ENCODE results near the gene CIITA. TPM values are rescaled to one million over a fixed set of nuclear protein-coding genes. Genes with fewer than 3 reads are reported as not detected.
A peak's percentile ranks its signal among the peaks of the same experiment; 100 is the strongest.

CIITA gene
- total RNA-seq, 1 experiment from 2014 or later: not detected

GRCh38 chr16:10871157-10871991, 5.6 kb upstream of the CIITA start:
- WGBS (ENCODE audit: extremely low coverage, insufficient read length, low lambda C conversion rate): no CpG with 5 or more reads among the region's 10 CpGs
- Mint-ChIP-seq H3K27ac (peak overlapping the region in 1 of 3 experiments; percentile 93; a peak in 1 of 7 replicates), H3K27me3 (ENCODE audit: low read depth) (peaks cover 26% of the 10 kb centered on the region), H3K4me3 (peak overlapping the region in 1 of 2 experiments; percentile 43; a peak in 1 of 5 replicates), H3K9me3 (no peaks in the 10 kb centered on the region), H3K4me1 (peaks cover 7 to 16% of the 10 kb centered on the region in 2 experiments), H3K36me3 (ENCODE audit: insufficient read depth in 1 of 3, low read depth in 3 of 3) (no peaks in the 10 kb centered on the region)
- Histone ChIP-seq H3K23me2 (ENCODE audit: insufficient read length, low read depth, low read length, poor library complexity, severe bottlenecking) (no peaks in the 10 kb centered on the region), H2BK12ac (ENCODE audit: insufficient read length, low read depth, low read length) (no peak overlapping the region), H3K9me3 (ENCODE audit: control insufficient read depth, low read depth, low read length) (no peaks in the 10 kb centered on the region), H2AK5ac (ENCODE audit: insufficient read length, low read length) (no peak overlapping the region), H3K23ac (ENCODE audit: insufficient read length, low read depth, low read length) (no peak overlapping the region), H4K8ac (replicated peaks; ENCODE audit: insufficient read length, low read depth, low read length) (no peak overlapping the region), H4K20me1 (ENCODE audit: control insufficient read depth, insufficient read depth, insufficient read length) (no peaks in the 10 kb centered on the region), H2BK15ac (ENCODE audit: low read depth, low read length) (no peak overlapping the region), H3K9ac (ENCODE audit: extremely low read depth, insufficient read length, low read length) (no peak overlapping the region), H3K79me1 (ENCODE audit: insufficient read depth, low read depth, low read length, poor library complexity, severe bottlenecking) (no peaks in the 10 kb centered on the region), H3K56ac (ENCODE audit: insufficient read length, low read depth, low read length) (no peak overlapping the region), H3K27me3 (ENCODE audit: insufficient read depth, low read length) (no peaks in the 10 kb centered on the region), H3K4me1 (ENCODE audit: insufficient read depth, low read length) (no peaks in the 10 kb centered on the region), H3K27ac (ENCODE audit: insufficient read length, low read depth, low read length) (no peak overlapping the region), H3K14ac (ENCODE audit: insufficient read depth, low read length) (no peak overlapping the region), H3K4me2 (ENCODE audit: insufficient read depth, insufficient read length, low read length) (no peak overlapping the region), H3T11ph (ENCODE audit: low read length) (no peak overlapping the region), H2BK20ac (ENCODE audit: low read depth, low read length, poor library complexity, severe bottlenecking) (no peak overlapping the region), H4K5ac (ENCODE audit: insufficient read length, low read depth, low read length) (no peak overlapping the region), H2BK120ac (ENCODE audit: low read depth, low read length, poor library complexity, severe bottlenecking) (no peak overlapping the region), H2AFZ (ENCODE audit: low read length) (no peak overlapping the region), H3K79me2 (ENCODE audit: insufficient read depth, low read length) (no peaks in the 10 kb centered on the region), H4K91ac (ENCODE audit: insufficient read length, low read depth, low read length) (no peak overlapping the region), H2BK5ac (ENCODE audit: insufficient read length, low read length) (no peak overlapping the region), H3K4ac (ENCODE audit: low read depth, low read length) (no peak overlapping the region), H3K18ac (ENCODE audit: insufficient read length, low read depth, low read length) (no peak overlapping the region)
- no peak for DNase-seq
- TF ChIP-seq, protein P1, sequence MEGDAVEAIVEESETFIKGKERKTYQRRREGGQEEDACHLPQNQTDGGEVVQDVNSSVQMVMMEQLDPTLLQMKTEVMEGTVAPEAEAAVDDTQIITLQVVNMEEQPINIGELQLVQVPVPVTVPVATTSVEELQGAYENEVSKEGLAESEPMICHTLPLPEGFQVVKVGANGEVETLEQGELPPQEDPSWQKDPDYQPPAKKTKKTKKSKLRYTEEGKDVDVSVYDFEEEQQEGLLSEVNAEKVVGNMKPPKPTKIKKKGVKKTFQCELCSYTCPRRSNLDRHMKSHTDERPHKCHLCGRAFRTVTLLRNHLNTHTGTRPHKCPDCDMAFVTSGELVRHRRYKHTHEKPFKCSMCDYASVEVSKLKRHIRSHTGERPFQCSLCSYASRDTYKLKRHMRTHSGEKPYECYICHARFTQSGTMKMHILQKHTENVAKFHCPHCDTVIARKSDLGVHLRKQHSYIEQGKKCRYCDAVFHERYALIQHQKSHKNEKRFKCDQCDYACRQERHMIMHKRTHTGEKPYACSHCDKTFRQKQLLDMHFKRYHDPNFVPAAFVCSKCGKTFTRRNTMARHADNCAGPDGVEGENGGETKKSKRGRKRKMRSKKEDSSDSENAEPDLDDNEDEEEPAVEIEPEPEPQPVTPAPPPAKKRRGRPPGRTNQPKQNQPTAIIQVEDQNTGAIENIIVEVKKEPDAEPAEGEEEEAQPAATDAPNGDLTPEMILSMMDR (conservative IDR thresholded peaks at IDR 0.05): no peak
